ENCODE data around the gene DAZAP1.
"Not testable (repeated sequence)": the region's sequence is repeated elsewhere in the genome, so short reads cannot be mapped to it uniquely, and the experiment has no call there.

Gene DAZAP1

GRCh38 chr19:1411255-1412191 lies 4.1 kb downstream of the DAZAP1 start:
- DNase-seq (ENCODE audit: low spot score) = no peak

GRCh38 chr19:1412323-1412923 lies 5.0 kb downstream of the DAZAP1 start:
- no peak for DNase-seq (ENCODE audit: low spot score)

- DNase-seq (ENCODE audit: low spot score) = no peak
Observed at GRCh38 chr19:1412995-1413800, 5.8 kb downstream of the DAZAP1 start.

GRCh38 chr19:1416014-1416841 lies 8.8 kb downstream of the DAZAP1 start:
- DNase-seq (ENCODE audit: low spot score) = no peak

- DNase-seq (ENCODE audit: low spot score) = no peak
Observed at GRCh38 chr19:1417145-1417544, 9.8 kb downstream of the DAZAP1 start.

GRCh38 chr19:1417681-1418495 lies 10.5 kb downstream of the DAZAP1 start:
- no peak for DNase-seq (ENCODE audit: low spot score)

- DNase-seq (ENCODE audit: low spot score) = no peak
Observed at GRCh38 chr19:1418496-1418775, 11.1 kb downstream of the DAZAP1 start.

GRCh38 chr19:1418951-1419738 lies 11.8 kb downstream of the DAZAP1 start:
- DNase-seq (ENCODE audit: low spot score) = no peak

GRCh38 chr19:1420085-1420484 lies 12.7 kb downstream of the DAZAP1 start:
- not testable (repeated sequence) for DNase-seq (ENCODE audit: low spot score)

GRCh38 chr19:1420590-1420989 lies 13.2 kb downstream of the DAZAP1 start:
- no peak for DNase-seq (ENCODE audit: low spot score)

- no peak for DNase-seq (ENCODE audit: low spot score)
Observed at GRCh38 chr19:1421218-1421957, 14.0 kb downstream of the DAZAP1 start.

- DNase-seq (ENCODE audit: low spot score) = no peak
Observed at GRCh38 chr19:1421958-1422305, 14.5 kb downstream of the DAZAP1 start.

- no peak for DNase-seq (ENCODE audit: low spot score)
Observed at GRCh38 chr19:1422360-1422759, 15.0 kb downstream of the DAZAP1 start.

GRCh38 chr19:1422943-1423342 lies 15.6 kb downstream of the DAZAP1 start:
- DNase-seq (ENCODE audit: low spot score) = no peak

GRCh38 chr19:1423436-1424191 lies 16.2 kb downstream of the DAZAP1 start:
- DNase-seq (ENCODE audit: low spot score) = no peak

GRCh38 chr19:1424192-1424955 lies 17.0 kb downstream of the DAZAP1 start:
- DNase-seq (ENCODE audit: low spot score) = no peak

- no peak for DNase-seq (ENCODE audit: low spot score)
Observed at GRCh38 chr19:1425102-1425837, 17.9 kb downstream of the DAZAP1 start.

Measured in LoVo (cell line).